ENCODE results near the gene GAP43. TPM values are rescaled to one million over a fixed set of nuclear protein-coding genes. Genes with fewer than 3 reads are reported as not detected.

The GAP43 gene, protein sequence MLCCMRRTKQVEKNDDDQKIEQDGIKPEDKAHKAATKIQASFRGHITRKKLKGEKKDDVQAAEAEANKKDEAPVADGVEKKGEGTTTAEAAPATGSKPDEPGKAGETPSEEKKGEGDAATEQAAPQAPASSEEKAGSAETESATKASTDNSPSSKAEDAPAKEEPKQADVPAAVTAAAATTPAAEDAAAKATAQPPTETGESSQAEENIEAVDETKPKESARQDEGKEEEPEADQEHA
- total RNA-seq (2014; rRNA removed; shearing (Covaris generic)), result 0.71 TPM in 1 of 2 replicates, not detected in the other

DNA sequence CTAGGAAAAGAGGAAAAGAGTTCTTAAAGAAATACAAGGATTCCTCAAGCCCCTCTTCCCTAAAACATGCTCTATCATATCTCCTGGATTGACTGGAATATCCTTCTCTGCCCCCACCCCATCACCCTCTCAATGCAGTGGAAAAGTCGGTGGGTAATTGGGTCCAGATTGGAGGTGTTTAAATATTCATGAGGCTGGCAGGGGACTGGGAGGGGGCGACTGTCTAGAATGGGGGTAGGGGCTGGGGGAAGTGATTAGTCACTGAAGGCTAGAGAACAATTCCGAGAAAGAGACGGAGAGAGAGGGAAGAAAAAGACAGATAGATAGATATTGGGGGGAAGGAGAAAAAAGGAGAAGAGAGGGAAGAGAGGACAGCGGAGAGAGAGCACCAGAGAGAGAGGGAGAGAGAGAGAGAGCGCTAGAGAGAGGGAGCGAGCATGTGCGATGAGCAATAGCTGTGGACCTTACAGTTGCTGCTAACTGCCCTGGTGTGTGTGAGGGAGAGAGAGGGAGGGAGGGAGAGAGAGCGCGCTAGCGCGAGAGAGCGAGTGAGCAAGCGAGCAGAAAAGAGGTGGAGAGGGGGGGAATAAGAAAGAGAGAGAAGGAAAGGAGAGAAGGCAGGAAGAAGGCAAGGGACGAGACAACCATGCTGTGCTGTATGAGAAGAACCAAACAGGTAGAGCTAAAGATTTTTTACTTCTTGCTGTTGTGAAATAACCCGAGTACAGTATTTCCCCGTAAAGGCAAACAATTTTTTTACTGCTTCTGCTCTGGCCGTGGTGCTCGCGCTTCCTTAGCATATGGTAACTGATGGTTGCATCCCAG, at the start of gene GAP43:
Gene GAP43, plus strand, starts transcription at position 467 of the 825 bp plus-strand sequence. Its CDS starts 180 bp downstream, at position 647.
- peak; percentile 78 for DNase-seq (ENCODE audit: low read depth)

DNA sequence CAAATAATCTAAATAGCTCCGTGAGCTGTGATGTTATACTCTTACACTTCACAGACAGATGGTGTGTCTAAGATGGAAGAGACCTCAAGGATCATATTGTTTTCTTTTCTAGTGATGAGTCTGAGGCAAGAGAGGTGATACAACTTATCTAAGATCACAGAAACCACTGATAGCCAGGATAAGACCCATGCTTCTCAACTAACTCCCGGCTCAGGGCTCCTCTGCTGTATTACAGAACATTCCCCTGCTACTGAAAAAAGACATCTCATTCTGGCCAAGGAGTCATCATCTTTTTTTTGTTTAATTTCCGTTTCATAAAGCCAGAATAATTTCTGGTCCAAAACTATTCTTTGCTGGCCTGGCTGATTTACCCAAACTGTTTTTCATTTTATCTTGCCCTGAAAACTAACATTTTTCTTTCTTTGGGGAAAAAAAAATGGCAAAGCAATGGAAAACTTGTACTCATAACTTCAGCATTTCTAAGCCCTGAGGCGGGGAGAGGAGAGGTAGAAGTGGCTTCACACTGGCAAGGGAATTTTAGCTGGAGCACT, 46.9 kb upstream of the GAP43 start:
- no peak for DNase-seq (ENCODE audit: low read depth)

DNA sequence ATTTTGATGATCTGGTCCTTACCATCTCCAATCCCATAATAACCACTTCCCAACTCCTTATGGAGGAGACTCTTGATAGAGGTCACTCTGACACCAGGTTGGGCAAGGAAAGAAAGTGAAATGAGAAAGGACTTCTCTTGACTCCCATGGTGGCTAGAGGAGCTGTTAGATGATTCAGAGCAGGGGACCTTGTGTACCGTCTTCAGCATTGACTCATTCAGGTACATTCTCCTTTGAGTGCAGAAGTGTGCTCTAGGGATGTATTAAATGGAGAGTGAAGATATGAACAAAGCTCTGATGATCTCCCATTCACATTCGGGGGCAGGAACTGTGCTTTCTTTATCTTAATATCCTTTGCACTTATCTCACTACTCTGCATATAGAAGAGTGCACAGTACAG, 46.3 kb upstream of the GAP43 start:
- peak; percentile 20 for DNase-seq (ENCODE audit: low read depth)

DNA sequence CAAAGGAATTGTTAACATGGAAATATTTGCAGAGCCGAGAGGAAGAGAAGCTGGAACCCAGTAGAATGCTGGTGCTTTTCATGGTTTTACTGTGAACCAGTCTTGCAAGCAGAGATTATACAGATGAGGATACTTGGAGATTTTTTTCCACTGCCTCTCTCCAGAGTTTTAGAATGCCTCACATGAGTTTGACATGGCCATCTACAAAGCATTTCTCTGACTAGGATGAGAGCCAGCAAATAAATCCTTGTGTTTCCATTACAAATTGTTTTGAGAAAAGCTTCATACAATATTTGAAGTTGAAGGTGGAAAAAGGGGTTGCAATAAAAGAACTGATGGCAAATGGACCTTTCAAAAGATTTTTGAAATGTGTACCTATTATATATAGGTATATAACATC, 45.0 kb upstream of the GAP43 start:
- no peak for DNase-seq (ENCODE audit: low read depth)

DNA sequence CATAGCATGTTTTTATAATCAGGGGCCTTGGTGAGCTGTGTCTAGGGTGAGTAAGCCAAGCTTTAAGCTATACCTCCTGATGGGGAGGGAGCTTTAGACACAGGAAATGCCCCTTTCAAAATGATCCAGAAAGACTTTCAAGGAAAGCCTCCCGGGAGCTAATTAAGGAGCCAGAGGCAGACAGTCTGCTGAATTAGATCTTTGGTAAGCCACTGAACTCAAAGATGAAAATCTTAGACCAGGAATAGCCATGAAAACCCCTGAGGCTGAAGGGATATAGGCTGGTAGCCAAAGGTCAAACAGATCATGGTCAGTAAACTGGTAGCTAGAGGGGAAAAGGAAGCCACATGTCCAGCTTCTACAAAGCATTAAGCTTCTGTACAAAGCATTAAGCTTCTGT, 42.7 kb upstream of the GAP43 start:
- DNase-seq (ENCODE audit: low read depth), result peak; percentile 87

DNA sequence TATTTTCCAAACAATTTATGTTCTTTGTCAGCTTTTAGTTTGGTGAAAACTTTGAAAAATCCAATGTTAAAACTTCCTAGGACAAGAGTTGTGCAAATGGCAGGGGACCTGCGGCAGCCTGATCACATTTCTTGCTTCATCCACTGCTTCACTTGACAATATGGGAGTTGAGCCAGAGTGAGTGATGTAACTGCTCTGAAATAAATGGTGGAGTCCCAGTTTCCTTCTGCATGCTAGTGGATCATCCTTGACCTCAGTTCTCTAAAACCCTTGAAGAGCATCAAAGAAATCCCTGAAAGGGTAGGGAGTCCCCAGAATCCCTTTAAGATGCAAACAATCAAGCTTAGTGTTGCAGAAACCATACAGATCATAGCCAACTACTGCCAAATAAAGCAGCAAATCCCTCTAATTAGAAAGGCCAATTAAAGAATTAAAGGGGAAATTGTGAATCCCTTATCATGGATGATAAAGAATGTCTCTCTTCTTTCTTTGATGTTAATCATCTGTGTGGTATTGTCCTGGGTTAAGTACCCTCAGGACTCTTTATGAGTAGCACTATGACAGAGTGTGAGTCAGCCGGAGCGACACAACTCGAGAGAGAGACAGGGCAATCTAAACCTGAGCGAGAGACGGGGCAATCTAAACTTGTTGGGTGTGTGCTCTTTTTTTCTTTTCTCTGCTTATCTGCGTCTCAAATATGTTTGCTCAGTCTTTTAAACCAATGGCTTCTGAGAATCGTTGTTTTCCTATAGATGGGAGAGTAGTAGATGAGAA, 41.8 kb upstream of the GAP43 start:
- DNase-seq (ENCODE audit: low read depth), result peak; percentile 82

DNA sequence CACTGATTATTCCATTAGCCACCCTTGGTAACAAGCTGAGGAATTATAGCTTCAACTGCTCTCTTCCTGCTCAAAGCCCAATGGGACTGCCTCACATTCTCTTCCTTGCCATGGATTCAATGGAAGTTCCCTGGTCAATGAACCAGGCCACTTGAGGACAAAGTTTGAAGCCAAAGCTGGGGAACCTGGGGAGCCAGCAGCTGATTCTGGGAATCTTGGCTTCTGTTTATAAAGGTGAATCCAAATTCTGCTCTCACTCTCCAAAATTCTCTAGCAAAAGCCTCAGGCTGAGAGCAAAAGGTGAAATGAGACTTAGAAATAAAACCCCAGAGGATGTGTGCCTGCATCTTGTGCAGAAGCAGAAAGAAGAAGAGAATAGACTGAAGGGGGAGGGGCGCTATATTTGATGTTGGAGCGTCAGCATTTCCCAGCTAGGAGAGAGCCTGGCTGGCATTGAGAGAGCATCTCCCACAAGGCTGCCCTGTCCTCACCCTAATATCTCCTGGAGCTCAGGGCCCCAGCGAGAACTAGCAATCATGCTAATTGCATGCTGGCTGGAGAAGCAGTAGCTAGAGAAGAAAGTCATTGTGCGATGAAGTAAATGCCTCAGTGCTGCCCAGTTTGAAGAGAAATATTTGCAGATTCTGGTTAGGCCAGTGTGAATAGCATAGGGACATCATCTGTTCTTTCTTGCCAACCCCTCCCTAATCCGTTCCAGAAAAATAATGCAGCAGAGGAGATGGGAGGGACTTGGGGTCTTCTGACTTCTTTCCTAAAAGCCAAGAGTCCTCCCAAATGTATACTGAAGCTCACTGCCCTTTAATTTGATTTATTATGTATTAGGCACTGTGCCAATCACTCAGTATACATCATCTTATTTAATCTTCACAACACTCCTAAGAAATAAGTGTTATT, 34.9 kb upstream of the GAP43 start:
- no peak for DNase-seq (ENCODE audit: low read depth)

DNA sequence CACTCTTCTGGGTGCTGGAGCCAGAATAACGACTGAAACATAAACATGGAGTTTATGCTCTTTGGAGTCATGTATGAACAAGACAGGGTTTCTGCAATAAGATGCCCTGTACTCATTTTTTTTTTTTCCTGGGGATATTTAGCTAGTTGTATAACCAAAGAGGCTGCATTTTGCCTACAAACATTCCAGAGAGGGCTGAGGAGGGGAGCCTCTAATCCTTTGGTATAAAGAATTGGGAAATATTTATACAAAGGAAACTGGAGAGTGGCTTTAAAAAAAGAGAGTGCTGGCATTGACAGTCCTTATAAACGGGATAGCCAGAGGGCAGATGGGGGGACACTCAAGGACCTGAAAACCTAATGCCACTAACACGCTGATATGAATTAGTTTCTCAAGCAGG, 32.4 kb upstream of the GAP43 start:
- no peak for DNase-seq (ENCODE audit: low read depth)

DNA sequence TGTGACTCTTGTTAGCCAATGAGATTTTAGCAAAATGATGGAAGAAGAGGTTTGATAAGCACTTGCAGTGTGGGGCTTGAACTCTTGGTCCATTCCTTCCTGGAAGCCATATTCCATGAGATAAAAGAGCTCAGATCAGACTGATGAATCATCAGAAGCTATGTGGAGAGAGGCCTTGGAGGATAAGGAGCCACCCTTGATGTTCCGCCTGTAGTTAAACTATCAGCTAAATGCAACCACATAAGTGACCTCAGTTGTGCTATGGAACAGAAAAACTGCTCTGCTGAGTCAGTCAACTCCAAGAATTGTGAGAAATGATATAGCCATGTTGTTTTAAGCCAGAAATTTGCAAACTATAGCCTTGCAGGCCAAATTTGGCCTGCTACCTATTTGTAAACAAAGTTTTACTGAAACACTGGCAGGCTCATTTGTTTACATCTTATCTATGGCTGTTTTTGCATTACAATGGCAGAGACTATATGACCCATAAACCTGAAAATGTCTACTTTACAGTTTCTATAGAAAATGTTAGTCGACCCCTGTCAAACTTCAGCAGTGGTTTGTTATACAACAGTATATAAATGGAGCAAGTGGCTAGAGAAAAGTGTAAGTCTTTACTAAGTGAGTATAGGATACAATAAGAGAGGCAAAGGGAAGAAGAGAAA, 27.6 kb upstream of the GAP43 start:
- peak; percentile 27 for DNase-seq (ENCODE audit: low read depth)

DNA sequence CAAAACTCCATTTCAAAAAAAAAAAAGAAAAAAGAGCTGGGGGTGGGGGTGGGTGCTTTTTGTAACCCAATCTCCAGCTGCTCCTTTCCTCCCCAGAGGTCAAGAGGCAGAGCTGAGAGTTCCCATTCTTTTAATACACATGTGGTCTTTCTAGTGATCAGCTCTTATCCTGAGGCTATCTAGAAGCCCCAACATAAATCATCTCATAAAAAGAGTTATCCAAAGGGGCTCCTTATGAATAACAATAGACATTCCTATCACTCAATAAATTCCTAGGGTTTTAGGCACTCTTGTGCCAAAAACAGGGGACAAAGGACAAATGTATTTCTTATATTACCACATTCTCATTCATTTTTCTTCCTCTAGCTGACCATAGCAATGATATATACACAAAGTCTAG, 25.1 kb upstream of the GAP43 start:
- DNase-seq (ENCODE audit: low read depth), result no peak

DNA sequence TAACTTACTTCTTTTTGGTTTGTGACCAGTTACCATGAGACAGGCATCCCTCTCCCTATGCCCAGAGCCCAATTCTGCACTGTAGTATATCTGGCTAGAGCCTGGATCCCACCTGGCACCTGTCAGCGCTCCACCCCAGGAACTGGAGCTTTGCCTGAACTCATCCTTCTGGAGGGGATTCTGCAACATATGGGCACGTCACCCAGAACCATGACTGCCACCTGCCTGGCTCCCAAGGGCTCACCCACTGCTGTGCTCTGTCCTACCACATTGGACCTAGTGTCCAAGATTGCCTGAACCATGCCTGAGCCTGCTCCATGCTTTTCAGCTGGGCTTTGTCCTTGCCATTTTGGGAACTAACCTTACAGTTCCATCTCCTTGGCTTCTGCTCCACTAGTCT, 21.1 kb upstream of the GAP43 start:
- no peak for DNase-seq (ENCODE audit: low read depth)

DNA sequence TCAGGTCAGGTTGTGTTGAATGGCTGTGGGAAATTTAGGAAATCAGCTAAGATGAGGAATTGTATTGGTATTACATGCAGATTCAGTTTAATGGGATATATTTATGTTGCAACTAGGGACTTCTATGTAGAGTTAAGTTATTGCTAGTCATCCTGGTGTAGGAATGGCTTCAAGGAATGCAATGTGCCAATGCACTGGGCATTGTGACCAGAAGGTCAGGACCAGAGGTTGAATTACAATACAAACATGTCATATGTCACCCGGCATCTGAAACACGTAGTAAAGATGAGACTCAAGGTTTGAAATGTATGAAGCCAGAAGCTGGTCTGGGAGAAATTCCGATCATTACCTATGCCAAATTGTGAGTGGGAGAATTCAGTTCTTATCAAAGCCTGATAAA, 11.7 kb upstream of the GAP43 start:
- DNase-seq (ENCODE audit: low read depth), result no peak

DNA sequence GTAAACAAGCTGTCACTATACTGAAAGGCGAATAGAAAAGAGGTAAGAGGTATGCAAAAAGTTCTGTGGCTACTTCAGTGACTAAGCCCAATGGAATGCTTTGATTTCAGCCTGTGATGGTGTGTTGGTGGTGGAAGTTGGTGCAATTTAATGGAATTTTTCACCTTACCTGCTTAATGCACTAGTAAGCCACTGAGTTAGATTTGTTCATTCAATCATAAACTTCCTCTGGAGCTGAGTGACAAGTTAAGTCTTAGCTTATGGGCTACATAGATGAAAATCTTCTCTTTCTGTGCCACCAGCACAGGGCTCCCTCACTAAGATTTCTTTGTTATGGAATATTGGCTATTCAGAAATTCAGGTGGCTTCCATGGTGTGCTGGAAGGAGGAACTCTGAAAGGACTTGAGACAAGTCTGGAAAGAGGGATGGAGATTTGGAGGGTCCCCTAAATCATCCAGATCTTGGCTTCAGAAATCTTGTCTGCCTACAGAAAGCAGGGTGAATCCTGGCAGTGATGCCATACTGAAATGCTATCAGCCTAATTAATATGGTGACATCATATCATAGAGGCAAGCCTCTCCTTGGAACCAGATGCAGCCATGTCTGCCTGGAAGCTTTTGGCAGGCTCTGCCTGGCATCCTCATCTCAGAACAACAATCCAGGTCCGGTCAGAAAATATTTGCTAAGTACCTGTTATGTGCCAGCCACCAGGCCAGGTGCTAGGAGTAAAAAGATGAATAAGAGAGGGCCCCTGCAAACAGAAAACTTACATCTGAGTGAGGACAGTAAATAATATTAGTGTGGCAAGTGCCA, 8.1 kb upstream of the GAP43 start:
- DNase-seq (ENCODE audit: low read depth), result peak; percentile 86

DNA sequence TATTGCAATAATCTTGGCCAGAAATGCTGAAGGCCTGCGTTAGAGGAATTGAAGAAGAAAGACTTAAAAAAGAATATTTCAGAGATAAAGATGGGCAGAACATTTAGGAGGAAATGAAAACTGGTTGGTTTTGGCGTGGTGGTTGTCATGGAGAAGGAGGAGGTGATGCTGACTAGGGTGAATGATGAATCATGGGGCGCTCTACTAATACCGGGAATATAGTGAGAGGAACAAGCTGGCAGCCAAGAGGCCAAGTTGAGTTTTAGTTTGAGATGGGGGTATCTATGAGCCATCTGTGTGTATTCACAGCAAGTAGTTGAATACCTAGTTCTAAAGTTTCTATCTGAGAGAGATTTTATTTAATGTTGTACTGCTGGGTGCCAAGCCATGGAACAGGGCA, 6.8 kb upstream of the GAP43 start:
- DNase-seq (ENCODE audit: low read depth), result peak; percentile 42

DNA sequence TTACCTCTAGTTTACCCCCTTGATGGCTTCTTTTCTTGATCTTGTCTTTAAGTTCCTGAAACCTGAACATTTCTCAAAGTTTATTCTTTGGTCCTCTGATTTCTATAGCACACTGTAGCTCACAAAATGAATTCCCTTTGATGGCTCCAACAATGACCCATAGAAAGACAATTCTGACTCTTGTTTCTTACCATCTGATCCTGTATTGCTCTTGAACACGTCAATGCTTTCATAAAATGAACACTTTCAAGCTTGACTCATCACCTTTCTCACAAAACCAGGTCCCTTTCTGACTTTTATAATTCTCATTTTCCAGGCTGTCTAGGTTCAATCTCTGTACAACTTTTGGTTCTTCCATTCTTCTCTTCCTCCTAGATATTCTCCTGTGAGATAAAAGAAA, 5.7 kb upstream of the GAP43 start:
- DNase-seq (ENCODE audit: low read depth), result no peak

DNA sequence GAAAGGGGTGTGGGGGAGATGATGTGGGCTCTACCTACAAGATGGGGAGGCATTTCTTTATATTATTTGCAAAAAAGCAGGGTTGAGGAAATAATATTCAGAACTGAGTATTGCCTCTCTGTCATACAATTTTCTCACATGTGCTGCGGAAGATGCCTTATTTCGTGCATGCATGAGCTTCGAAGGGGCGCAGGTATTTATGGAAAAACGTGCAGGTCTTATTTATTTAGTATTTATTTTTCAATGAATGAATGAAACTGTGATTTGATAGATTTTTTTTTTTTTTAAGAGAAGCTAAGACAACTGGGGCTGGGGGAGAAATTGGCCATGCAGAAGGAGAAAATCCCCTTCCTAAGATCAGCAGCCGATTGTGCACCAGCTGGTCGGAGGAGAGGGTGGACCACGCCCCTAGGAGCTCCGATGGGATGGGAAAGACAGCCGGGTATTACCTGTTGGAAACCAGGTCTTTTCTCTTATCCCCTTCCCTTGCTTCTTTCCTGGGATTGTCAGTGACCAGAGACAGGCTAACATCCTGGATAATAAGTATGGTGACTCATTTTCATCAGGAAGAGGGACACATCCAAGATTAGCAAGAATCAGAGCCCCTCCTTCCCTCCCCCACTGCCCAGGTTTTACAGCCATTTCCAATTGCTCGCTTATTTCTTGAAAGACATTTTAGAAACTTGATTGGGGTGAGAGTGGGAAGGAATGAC, 875 bp downstream of the GAP43 start:
- no peak for DNase-seq (ENCODE audit: low read depth)

DNA sequence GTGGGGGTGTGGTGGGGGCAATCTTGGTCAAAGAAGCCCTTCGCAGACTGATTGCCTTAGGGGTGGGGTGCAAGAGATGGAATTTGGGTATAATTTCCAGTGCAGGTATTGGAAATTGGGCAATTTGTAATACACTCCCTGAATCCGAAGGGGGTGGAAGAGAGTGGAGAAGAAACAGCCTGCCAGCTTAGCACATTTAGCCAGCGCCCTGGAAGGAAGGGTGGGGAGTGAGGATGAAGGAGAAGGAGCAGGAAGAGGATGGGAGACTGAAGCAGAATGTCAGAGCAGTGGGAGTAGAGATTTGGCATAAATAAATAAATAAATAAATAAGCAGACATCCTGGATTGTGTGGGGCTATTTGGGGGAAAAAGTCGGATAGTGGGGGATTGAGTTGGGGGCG, 1.6 kb downstream of the GAP43 start:
- DNase-seq (ENCODE audit: low read depth), result no peak

DNA sequence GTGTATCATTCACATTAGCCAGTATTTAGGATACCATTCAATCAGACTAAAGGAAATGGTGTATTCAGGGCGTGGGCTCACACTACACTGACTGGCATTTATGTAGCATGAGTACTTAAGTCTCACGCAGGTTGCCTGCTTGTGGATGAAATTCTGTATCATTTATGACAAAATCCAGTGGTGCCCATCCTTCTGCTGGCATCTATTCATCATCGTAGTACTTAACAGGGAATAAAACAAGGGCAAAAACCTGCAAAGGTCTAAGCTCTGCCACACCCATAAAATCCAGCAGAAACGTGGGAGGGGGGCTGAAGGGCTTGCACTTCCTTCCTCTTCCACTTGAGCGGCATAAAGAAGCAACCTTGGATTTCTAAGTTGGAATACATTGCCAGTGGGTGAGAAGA, 2.7 kb downstream of the GAP43 start:
- no peak for DNase-seq (ENCODE audit: low read depth)

DNA sequence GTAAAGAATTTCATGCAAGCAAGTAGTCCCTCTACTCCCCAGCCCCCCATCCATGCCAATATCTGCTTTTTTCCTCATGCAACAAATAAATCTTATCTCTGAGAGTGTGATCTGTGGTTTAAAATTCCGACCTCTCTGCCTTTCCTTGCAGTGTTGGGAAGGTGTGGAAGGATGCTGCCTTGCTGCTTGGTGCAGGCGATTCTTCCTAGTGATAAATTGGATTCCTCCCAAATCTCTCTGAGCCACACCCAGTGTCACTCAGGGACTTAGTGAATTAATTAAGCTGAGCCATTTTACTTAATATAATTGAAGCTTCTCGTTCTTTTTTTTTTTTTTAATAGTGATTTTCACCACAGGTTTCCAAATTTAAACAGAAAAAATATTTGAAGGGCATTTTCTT, 3.4 kb downstream of the GAP43 start:
- no peak for DNase-seq (ENCODE audit: low read depth)
